BE2C (cell line): ENCODE data around the gene ATMIN.

ENCODE experiments used
- DNase-seq: peaks from one replicate; pipeline ENCODE4 v3.0.0-alpha.2; 2020
- H3K27me3 ChIP-seq: fragments of 250-450 bp; sonication (Bioruptor Pico); 2 replicates; pipeline ENCODE4 v1.5.1; 2020; ENCODE audit warnings: mild to moderate bottlenecking
- H3K36me3 ChIP-seq: fragments of 250-450 bp; sonication (Bioruptor Pico); 2 replicates; pipeline ENCODE4 v1.5.1; 2020; ENCODE audit warnings: mild to moderate bottlenecking
- H3K4me1 ChIP-seq: fragments of 250-450 bp; sonication (Bioruptor Pico); 2 replicates; pipeline ENCODE4 v1.5.1; 2020
- H3K4me3 ChIP-seq: 2 replicates; pipeline ENCODE4 v1.5.1; 2011; ENCODE audit warnings: low read depth, low read length
- H3K9me3 ChIP-seq: fragments of 250-450 bp; sonication (Bioruptor Pico); 2 replicates; pipeline ENCODE4 v1.5.1; 2020
- TF ChIP-seq, protein P1 (sequence below): IDR thresholded peaks from 2 replicates; pipeline ENCODE4 v1.5.1; 2012; ENCODE audit warnings: mild to moderate bottlenecking, low read depth, low read length

ATMIN gene

DNA sequence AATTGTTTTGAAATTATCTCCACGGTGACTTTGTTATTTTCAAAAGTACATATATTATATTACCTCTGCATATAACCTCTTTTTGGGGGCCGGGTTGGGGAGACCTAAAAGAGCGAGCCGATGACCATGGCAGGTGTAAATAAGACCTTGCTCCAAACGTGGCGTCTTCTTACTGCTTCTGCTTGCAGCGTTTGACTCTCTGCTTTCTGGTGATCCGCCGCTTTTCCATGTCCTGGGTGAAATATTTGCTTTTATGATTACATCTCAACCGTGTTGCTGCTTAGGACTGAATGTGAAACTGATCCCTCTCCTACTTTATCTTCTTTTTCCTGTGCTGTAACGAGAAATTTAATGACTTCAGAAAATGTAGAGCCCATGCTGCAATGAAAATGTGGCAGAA lies 18.1 kb downstream of the ATMIN start:
- DNase-seq: no peak
- no peaks in the 10 kb centered on the region for H3K4me1 ChIP-seq
- H3K9me3 ChIP-seq: no peaks in the 10 kb centered on the region
- no peaks in the 10 kb centered on the region for H3K27me3 ChIP-seq
- H3K36me3 ChIP-seq: no peaks in the 10 kb centered on the region
- H3K4me3 ChIP-seq: no peak overlapping the region
- TF ChIP-seq, protein P1, sequence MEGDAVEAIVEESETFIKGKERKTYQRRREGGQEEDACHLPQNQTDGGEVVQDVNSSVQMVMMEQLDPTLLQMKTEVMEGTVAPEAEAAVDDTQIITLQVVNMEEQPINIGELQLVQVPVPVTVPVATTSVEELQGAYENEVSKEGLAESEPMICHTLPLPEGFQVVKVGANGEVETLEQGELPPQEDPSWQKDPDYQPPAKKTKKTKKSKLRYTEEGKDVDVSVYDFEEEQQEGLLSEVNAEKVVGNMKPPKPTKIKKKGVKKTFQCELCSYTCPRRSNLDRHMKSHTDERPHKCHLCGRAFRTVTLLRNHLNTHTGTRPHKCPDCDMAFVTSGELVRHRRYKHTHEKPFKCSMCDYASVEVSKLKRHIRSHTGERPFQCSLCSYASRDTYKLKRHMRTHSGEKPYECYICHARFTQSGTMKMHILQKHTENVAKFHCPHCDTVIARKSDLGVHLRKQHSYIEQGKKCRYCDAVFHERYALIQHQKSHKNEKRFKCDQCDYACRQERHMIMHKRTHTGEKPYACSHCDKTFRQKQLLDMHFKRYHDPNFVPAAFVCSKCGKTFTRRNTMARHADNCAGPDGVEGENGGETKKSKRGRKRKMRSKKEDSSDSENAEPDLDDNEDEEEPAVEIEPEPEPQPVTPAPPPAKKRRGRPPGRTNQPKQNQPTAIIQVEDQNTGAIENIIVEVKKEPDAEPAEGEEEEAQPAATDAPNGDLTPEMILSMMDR: no peak

DNA sequence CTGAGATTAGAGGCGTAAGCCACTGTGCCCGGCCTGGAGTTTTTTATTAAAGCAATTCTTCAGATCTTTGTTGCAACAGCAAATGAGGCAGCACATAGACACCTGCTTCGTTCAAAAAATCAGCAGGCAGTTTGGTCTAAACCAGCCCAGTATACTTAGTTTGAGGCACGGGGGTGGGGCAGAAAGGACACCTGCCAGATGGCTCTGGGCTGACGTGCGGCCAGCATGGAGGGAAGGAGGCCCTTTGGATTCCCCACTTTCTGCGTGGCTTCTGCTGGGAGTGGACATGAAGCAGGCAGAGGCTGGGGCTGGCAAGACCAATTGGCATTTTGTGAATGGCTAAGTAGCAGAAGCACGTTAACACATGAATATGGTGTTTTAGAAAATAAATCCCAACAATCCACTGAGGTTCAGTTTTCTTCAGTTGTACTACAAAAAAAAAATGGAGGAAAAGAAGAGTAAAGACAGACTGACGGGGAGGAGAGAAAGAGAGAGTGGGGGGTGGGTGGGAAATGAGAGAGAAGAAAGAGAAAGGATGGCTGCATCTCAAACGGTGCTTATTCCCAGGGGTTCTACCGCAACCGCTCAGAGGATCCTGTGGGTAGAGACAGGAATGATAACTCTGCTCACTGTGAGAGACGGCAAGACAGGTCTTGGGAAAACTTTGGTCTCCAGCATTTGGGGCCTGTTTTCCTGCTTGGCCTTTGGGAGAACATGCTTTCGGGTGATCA lies 25.1 kb downstream of the ATMIN start:
- H3K36me3 ChIP-seq: no peaks in the 10 kb centered on the region
- no peaks in the 10 kb centered on the region for H3K27me3 ChIP-seq
- H3K4me1 ChIP-seq: no peaks in the 10 kb centered on the region
- DNase-seq: no peak
- H3K4me3 ChIP-seq: no peak overlapping the region
- no peaks in the 10 kb centered on the region for H3K9me3 ChIP-seq
- TF ChIP-seq, protein P1: no peak

DNA sequence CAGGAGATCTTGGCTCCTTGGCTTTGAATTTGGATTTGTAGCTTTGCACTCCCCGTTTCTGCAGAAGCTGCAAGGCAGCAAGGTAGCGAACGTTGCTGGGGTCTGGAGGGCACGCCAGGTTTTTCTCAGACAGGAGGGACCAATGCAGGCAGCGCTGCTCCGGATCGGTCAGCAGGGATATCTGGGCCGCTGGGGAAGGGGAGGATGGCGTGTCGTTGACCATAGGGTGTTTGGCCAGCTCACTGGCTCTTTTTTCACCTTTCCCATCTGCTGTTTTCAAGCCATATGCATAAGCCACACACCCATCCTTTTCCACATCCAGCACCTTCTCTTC lies 25.6 kb downstream of the ATMIN start:
- Histone ChIP-seq H3K36me3 (no peaks in the 10 kb centered on the region), H3K4me1 (no peaks in the 10 kb centered on the region), H3K27me3 (no peaks in the 10 kb centered on the region), H3K9me3 (no peaks in the 10 kb centered on the region), H3K4me3 (no peak overlapping the region)
- TF ChIP-seq, protein P1: no peak
- DNase-seq: no peak

DNA sequence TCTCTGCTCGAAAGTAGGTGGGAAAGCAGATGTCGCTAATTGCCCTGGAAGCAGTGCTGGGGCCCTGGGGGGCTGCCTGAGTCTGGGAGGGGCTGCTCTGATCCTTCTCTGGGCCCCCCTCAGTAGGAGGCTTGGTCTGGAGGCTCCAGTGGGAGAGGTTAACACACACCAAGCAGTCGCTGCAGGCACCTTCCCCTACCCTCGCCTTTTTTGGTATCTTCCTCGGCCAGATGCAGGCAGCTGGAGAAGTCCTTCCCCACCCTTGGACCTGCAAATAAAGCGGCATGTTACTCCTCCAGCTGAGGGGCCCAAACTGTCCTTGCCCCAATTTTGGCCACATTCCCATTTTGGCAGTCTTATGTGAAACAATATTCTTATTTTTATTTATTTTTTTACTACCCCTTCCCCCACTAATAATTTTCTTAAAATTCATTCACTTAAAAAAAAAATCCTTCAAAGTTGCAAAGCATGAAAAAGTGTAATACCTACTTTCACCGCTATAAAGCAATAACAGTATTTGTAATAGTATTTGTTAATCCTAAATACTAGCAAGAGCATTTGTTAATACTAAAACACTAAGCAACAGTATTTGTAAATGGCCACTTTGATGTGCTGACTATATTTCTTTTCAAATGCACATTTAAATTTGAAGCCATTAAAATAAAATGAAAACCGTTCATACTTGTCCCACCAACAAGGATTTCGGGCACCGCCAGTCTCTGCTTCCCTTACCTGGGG lies 26.4 kb downstream of the ATMIN start:
- TF ChIP-seq, protein P1: no peak
- Histone ChIP-seq H3K27me3 (no peaks in the 10 kb centered on the region), H3K9me3 (no peaks in the 10 kb centered on the region), H3K36me3 (no peaks in the 10 kb centered on the region), H3K4me1 (no peaks in the 10 kb centered on the region), H3K4me3 (no peak overlapping the region)
- no peak for DNase-seq

DNA sequence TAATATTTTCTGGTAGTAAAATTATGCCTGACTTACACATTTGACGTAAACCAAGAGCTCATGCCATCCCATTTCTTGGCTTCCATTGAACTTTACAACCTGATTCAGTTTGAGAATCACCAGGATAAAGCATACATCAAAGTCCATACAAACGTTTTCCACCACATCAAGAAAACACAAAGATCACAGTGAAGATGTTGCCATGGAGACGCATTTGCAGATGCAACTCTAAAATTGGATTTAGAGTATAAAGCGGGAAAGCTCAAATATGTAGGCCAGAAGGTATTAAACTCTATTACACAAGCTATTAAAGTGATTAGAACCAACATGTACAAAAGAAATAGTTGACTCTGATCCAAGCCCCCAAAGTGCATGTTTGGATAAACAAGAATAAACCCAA lies 31.0 kb downstream of the ATMIN start:
- no peaks in the 10 kb centered on the region for H3K36me3 ChIP-seq
- H3K27me3 ChIP-seq: no peaks in the 10 kb centered on the region
- TF ChIP-seq, protein P1: no peak
- no peaks in the 10 kb centered on the region for H3K9me3 ChIP-seq
- DNase-seq: no peak
- no peaks in the 10 kb centered on the region for H3K4me1 ChIP-seq
- no peak overlapping the region for H3K4me3 ChIP-seq

DNA sequence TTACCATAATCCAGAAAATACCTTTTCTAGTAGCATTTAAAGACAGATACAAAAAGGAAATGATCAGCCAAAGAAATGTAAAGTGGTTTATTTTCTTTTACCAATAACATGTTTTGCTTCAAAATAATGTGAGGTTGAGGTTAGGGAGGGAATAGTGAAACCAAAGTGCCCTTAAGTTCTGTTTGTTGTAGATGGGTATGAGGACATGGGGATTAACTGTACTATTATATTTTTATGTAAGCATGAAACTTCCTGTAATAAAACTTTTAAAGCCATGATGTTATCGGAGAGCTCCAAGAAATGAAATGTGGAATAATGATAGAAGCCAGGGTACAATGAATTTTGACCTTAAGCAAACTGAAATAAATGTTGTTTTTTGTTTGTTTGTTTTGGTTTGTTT lies 31.5 kb downstream of the ATMIN start:
- DNase-seq: no peak
- TF ChIP-seq, protein P1: no peak
- no peaks in the 10 kb centered on the region for H3K9me3 ChIP-seq

More for the DNA sequence above, 31.5 kb downstream of the ATMIN start:
- H3K27me3 ChIP-seq: no peaks in the 10 kb centered on the region
- H3K4me3 ChIP-seq: no peak overlapping the region
- no peaks in the 10 kb centered on the region for H3K4me1 ChIP-seq
- no peaks in the 10 kb centered on the region for H3K36me3 ChIP-seq
